Stimulated activated CD8-positive, alpha-beta memory T cell treated with anti-CD3 and anti-CD28 coated beads, Interleukin-12 subunit alpha, Interleukin-12 subunit beta, amount 100 ng/mL, for 4 hours (primary cell): ENCODE measurements around the gene ERAS.

Experiments
- DNase-seq: peaks from one replicate; pipeline ENCODE4 v3.0.0-alpha.2; 2020; ENCODE audit warnings: low read depth

Gene ERAS, protein sequence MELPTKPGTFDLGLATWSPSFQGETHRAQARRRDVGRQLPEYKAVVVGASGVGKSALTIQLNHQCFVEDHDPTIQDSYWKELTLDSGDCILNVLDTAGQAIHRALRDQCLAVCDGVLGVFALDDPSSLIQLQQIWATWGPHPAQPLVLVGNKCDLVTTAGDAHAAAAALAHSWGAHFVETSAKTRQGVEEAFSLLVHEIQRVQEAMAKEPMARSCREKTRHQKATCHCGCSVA

DNA sequence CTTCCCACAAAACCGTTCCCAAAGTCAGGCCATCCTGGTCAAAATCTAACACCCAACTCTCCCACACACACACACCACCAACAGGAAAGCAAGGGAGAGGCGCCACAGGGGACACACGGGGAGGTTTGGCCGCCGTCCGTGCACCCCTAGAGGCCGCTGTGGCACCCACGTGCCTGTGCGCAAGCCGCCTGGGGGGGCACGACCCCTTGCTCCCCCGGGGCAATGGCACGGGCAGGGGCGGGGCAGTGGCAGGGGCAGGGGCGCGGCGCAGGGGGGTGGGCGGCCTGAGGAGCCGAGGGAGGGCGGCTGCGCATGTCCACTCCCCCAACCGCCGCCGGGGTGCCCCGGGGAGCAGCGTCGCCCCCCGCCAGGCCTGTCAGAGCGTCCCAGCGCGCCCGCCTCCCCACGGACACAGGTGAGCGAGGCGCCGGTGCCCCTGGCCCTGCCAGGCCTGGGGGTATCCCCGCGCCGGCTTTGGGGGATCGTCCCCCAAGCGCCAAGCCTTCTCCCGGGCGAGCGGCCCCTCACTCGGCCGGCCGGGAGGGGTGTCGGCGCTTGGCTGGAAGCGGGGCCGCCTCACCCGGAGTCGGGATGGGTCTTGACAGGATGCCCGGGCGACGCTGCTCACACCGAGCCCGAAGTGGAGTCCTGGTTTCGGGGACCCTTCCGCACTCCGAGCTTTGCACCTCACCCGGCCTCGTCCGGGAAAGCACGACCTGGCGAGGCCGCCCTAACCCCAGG, at the start of gene ERAS:
Gene ERAS, plus strand, starts transcription at position 379 of the 741 bp plus-strand sequence. CDS start 2,611 bp downstream, outside the sequence.
- DNase-seq: no peak

DNA sequence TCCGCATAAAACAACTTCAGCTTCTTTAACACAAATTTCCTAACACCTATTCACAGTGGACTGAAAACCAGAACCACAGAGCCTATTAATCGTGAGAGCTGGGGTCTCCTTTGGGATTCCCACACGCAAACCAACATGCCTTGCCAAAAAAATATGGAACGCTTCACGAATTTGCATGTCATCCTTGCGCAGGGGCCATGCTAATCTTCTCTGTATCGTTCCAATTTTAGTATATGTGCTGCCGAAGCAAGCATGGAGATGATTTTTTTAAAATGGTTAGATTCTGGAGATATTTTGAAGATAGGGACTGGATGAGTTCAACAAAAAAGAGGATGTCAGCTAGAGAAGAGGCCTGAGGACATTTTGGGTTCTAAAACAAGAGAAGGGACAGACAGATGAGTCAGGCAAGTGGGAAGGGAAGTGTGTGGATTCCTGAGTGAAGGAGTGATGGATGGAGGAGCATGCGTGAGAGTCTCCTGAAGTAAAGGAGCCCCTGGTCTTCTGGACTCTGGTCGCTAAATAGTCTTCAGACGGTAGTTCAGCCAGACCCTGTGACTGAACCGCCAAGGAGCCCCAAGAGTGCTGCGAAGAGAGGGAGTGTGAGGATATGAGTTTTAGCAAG, 49.4 kb upstream of the ERAS start:
- DNase-seq: no peak

DNA sequence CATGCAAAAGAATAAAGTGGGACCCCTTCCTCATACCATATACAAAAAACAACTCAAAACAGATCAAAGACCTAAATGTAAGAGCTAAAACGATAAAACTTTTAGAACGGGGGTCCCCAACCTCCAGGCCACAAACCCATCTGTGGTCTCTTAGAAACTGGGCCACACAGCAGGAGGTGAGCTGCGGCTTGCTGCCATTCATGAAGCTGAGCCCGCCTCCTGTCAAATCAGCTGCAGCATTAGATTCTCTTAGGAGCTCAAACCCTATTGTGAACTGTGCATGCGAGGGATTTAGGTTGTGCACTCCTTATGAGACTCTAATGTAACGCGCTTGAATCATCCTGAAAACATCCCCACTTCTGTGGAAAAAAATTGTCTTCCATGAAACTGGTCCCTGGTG, 46.9 kb upstream of the ERAS start:
- DNase-seq: no peak

DNA sequence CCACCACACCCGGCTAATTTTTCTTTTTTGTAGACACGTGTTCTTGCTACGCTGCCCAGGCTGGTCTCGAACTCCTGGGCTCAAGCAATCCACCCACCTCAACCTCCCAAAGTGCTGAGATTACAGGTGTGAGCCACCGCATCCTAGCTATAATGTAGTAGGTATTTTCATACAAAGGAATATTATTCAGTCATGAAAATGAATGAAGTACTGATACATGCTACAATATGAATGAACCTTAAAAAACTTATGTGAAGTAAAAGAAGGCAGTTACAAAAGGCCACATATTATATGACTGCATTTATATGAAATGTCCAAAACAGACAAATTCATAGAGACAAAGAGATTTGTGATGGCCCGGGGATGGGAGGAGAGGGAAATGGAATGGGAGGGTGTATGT, 44.6 kb upstream of the ERAS start:
- DNase-seq: no peak

DNA sequence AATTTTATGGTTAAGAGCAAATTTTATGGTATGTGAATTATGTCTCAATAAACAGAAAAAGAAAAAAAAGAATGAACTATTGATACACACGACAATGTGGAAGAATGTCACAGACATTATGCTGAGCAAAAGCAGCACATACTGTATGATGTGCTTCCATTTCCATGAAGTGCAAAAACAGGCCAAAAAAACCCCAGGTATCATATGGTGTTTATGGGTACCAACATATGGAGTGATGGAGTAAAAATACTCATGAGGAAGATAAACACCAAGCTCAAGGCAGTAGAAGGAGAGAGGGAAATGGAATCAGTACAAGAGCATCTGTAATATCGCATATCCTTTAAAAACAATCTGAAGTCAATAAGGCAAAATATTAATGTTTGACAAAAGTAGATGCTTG, 44.1 kb upstream of the ERAS start:
- no peak for DNase-seq

DNA sequence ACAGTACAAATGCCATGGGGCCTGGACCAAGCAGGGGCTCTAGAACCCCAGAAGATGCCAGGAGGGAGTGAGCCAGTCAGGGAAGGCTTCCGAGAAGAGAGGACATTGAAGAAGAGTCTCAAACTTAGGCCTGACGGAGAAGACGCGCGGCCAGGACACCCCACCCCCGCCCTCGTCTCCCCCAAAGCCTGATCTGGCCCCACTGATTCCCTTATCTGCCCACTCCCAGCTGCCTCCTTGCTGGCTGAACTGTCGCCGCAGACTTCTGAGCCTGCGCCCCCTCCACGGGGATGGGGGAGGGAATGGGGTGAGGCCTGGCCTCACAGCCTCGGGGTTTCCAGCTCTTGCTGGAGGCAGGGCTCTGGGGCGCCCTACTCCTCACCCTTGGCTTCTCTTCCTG, 43.5 kb upstream of the ERAS start:
- no peak for DNase-seq

DNA sequence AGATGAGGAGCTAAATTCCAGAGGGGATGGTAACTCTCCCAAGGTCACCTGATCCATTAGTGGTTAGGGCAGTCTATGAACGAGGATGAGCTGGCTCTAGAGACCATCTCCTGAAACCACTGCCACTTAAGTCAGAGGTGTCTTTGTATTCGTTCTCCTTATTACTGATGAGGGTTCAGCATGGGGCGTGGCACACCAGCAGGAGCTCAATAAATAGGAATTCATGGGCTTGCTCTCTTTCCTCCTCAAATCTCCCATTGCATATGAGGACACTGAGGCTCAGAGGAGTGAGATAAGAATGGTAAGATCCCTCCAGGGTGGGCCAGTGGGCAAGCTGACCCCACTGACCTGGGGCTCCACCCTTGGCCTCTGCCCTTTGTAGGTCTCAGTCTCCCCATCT, 41.6 kb upstream of the ERAS start:
- no peak for DNase-seq

DNA sequence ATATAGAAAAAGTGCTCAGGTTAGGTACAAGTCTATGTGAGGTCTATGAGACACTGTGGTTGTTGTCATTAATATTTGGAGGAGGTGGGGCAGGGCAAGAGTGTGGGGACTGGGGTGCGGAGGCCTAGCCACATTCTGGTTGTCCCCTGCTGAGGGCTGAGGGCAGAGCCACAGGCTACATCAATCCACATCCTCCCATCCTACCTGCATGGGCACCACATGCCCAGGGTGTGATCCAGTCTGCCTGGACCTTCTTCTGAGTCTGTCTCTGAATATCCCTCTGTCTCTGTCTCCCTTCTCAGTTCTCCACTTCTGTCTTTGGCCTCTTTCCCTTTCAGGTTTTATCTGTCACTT, 41.1 kb upstream of the ERAS start:
- no peak for DNase-seq

DNA sequence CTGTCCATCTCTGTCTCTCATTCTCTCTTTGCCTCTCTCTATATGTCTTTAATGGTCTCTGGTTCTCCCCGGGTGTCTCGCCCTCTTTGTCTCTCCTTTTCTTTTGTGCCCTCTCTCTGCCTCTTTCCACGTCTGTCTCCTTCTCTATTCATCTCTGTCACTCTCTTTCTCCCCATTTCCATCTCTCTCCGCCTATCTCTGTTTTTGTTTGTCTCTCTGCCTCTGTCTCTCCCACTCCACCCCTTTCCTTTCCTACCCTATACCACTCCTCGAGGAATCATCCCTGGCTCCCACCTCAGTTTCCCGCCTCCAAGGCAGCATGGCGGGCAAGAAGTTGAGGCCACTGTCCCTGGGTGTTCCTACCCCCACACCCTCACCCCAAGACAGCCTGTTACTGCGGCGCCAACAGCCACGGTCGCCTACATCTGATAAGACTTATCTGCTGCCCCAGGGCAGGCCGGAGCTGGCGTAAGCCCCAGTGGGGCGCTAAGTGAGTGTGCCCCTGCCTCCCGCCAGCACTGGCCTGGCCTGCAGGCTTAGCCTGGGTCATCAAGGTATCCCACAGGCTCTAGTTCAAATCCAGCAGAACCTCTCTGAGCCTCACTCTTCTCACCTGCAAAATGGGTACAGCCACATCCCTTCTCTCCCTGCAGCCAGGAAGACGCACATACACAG, 40.6 kb upstream of the ERAS start:
- no peak for DNase-seq

DNA sequence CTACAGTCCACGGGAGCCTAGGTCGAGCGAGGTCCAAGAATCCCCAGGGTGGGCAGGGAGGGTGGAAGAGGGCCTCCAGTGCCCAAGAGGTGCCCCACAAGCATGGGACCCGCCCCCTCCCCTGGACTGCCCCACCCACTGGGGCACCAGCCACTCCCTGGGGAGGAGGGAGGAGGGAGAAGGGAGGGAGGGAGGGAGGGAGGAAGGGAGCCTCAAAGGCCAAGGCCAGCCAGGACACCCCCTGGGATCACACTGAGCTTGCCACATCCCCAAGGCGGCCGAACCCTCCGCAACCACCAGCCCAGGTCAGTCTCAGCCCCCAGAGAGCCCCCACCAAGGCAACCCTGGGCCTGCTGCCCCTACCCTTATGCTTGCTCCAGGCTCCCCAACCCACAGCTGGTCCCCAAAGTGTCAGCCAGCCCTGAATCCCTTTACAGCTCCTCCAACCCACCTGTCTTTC, 39.9 kb upstream of the ERAS start, which contains the start of gene GATA1:
Gene GATA1, plus strand, starts transcription at position 250 of the 460 bp plus-strand sequence. CDS start 4,520 bp downstream, outside the sequence.
- no peak for DNase-seq

DNA sequence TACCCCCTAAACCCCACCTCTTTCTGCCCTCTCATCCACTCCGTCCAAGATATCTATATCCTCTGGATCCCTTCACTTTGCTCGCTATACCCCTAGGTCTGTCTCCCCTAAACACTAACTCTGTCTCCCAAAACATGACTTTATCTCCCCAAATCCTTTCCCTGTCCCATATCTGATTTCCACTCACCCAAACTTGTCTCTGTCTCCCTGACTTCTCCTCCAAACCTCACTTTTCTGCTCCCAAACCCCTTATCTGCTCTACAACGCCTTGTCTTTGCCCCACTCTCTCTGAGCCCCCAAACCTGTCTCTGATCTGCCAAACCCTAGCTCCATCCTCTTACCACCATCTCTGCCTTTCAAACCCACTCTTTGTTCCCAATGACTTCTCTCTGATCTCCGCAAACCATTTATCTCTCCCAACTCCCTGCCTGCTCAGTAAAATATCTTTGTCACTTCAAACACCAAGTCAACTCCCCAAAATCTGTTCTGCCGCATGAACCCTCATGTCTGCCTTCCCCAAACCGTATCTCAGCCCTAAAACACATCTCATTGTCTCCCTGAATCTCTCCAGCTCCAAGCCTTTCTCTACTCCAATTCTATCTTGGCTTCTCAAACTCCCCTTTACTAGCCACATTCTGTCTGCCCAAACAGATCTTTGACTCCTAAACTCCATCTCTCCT, 39.3 kb upstream of the ERAS start:
- no peak for DNase-seq

DNA sequence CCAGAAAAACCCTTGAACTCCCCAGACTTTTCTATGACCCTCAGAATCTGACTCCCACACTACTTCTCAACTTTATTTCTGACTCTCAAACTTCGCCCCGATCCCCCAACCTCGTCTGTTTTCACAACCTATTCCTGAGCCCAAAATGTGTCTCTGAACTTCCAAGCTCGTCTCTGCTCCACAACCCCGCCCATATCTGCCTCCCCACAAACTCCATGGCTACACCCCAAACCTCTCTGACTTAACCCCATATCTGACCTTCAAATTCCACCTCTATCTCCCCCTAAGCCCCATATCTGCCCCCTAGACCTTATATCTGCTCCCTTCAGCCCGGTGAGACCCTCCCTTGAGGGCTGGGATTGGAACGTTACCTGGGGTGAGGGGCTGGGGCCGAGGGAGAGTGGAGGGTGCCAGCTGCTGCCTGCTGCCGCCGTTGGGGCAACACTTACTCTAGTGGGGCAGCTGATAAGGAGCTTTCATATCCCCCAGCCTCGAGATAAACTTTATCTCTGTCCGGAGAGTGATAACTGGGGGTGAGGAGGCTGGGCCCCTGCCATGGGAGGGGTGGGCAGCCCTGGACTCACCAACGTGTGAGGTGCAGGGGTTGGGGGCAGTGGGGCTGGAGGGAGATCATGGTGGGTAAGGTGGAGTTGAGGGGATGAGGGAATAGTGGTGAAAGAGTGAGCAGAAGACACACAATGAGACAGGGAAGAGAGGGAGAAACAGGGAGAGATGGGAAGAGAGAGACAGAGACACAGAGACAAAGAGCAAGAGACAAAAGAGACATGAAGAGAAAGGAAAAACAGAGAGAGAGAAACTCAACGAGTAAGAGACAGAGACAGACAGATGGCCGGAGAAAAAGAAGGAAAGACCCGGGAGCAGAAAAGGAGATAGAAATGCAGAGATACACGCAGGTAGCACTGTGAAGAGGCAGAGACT, 38.5 kb upstream of the ERAS start:
- DNase-seq: no peak

DNA sequence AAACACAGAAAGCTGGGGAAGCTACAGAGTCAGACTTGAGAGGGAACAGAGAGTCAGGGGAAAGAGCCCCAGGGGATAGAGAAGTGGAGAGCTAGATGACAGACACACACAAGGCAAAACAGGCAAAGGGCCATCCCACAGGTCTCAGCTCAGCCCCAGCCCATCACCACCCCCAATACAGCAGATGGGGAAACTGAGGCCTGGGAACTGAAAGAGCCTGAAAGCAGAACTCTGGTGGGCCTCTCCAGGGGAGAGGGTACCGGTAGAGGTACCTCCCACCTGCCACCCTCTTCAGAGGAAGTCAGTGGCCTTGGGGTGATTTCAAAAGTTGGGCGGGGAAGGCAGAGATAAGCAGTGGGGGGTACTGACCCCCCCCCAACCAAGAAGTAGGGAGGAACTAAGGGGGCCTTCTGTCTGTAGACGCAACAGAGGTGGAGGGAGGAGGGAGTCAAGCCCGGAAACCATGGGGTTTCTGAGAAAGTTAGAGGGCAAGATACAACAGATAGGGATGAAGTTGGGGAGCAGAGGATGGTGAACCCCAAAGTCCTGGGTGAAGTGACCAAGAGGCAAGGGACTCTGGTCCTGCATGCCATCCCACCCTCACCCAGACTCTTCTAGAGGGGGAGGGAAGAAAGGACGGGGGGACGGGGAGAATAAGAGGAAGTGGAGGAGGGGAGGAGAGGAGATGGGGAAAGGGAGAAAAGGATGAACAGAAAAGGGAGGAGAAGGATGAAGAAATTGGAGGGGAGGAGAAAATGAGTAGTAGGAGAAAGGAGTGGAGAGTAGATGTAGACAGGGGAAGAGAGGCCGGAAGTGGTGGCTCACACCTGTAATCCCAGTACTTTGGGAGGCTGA, 36.7 kb upstream of the ERAS start:
- no peak for DNase-seq

DNA sequence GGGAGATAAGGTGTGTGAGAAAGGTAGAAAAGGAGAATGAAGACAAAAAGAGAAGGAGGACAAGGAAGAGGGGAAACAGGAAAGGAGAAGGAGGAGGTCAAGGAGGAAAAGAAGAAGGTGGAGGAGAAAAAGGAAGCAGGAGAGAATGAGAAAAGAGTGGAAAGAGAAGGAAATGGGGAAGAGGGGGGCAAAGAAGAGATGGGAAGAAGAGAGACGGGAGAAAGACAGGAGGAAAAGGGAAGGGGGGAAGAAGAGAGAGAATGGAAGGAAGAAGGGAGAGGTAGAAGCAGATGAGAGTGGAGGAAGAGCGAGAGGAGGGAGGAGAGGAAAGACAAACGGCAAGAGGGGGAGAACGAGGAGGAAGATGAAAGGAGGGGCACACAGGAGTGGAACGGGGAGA, 35.8 kb upstream of the ERAS start:
- no peak for DNase-seq

DNA sequence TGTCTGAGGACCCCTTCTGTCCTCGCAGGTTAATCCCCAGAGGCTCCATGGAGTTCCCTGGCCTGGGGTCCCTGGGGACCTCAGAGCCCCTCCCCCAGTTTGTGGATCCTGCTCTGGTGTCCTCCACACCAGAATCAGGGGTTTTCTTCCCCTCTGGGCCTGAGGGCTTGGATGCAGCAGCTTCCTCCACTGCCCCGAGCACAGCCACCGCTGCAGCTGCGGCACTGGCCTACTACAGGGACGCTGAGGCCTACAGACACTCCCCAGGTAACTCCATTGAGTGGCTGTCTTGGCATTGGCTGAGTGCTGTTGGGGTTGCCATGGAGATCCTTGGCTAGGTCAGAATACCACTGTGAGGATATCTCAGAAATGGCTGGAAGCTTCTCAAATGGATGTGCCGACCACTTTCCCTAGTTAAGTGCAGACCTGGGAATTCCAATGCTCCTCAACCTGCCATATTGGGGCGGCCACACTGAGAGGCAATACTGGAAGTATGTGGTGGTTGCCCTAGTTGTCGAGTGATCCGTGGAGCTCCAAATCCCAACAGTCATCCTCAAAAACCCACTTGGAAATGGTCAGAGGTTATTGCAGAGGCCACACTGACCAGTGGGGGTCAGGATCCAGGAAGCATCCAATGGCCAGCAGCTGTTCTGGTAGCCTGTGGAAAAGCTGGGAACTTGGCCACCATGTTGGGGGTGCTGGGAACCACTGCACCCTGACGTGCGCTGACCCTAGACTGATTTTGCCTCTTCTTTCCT, 35.1 kb upstream of the ERAS start:
- DNase-seq: no peak

DNA sequence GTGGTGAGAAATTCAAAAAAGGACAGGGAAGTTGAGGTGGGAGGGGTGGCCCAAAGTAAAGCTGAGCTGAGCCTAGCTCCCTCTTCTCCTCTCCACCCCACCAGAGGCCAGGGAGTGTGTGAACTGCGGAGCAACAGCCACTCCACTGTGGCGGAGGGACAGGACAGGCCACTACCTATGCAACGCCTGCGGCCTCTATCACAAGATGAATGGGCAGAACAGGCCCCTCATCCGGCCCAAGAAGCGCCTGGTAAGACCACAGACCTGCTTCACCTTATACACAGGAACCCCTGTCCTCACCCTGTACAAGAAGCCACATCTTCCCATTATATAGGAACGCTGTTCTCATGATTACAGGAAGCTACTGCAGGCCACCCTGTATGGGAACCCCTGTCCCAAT, 34.1 kb upstream of the ERAS start:
- DNase-seq: no peak

DNA sequence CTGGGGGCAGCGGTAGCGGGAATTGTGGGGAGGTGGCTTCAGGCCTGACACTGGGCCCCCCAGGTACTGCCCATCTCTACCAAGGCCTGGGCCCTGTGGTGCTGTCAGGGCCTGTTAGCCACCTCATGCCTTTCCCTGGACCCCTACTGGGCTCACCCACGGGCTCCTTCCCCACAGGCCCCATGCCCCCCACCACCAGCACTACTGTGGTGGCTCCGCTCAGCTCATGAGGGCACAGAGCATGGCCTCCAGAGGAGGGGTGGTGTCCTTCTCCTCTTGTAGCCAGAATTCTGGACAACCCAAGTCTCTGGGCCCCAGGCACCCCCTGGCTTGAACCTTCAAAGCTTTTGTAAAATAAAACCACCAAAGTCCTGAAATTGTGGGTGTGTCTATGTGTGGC, 32.4 kb upstream of the ERAS start:
- no peak for DNase-seq

DNA sequence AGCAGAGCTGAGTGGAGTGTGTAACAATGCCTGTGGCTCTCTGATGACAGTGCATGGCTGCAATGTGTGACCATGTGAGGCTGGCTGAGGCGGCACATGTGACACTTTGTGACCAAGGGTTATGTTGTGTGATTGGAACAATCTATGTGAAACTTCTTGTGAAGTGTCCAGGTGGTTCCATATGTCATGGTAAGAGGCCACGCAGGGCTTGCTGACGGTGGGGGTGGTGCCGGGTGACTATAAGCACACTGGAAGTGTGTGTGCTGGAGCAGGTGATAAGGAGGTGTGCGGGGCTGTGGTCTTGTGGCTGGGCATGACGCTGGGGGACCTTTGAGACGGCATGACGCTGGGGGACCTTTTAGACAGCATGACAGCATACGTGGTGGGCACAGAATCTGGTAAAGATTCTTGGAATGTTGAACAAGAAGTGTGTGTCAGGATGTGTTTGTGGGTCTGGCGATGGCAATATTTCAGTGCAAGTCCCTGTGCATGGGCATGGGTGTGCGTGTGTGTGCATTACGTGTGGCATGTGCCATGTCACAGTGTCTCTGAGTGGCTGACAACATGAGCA, 31.9 kb upstream of the ERAS start:
- DNase-seq: no peak

DNA sequence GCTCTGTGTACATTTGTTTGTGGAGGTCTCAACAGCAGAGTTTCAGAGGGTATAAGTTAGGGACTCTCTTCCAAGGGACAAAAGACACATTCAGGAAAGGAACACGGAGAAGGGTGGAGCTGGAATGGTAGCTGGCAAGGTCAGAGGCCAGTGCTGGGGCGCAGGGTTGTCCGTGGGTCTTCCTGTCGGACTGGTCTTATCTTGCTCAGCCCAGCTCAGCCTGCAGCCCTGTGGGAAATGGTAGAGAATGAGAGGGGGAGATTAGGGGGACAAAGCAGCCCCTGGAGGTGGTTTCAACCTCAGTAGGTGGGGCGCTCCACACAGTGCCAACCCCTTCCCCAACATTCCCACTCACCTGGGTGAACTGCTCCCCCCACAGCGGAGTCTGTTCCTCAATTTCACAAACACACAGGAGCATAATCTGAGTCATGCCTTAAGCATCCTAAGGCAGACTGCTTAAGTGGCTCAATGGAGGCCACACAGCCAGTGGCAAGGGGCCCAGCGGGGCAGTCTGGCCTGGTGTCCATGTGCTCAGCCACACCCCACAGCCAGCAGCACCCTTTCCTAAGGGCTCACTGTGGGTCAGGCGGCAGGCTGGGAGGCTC, 31.3 kb upstream of the ERAS start:
- no peak for DNase-seq
